HG03095 (cell line): ENCODE results near the gene SLC26A1.
"Not testable (repeated sequence)": the region's sequence is repeated elsewhere in the genome, so short reads cannot be mapped to it uniquely, and the experiment has no call there.

Source experiments
- ATAC-seq: cut with Tn5 transposase; IDR thresholded peaks from one replicate; pipeline ENCODE4 v1.9.1; 2021; ENCODE audit warnings: moderate library complexity; ENCODE audit not compliant: unreplicated experiment

Gene SLC26A1

GRCh38 chr4:955931-956381 is 37.2 kb downstream of the SLC26A1 start:
- ATAC-seq, result no peak

- ATAC-seq, result no peak
Observed at GRCh38 chr4:955161-955921, 37.9 kb downstream of the SLC26A1 start.

- no peak for ATAC-seq
Observed at GRCh38 chr4:954211-955020, 38.8 kb downstream of the SLC26A1 start.

- no peak for ATAC-seq
Observed at GRCh38 chr4:953574-953915, 39.7 kb downstream of the SLC26A1 start.

- no peak for ATAC-seq
Observed at GRCh38 chr4:952881-953573, 40.2 kb downstream of the SLC26A1 start.

GRCh38 chr4:951594-952468 is 41.4 kb downstream of the SLC26A1 start:
- ATAC-seq, result no peak

- ATAC-seq, result no peak
Observed at GRCh38 chr4:951186-951585, 42.0 kb downstream of the SLC26A1 start.

GRCh38 chr4:950136-951020 is 42.8 kb downstream of the SLC26A1 start:
- ATAC-seq, result no peak

- no peak for ATAC-seq
Observed at GRCh38 chr4:949656-950055, 43.5 kb downstream of the SLC26A1 start.

- no peak for ATAC-seq
Observed at GRCh38 chr4:948936-949300, 44.3 kb downstream of the SLC26A1 start.

- ATAC-seq, result no peak
Observed at GRCh38 chr4:948101-948935, 44.9 kb downstream of the SLC26A1 start.

- no peak for ATAC-seq
Observed at GRCh38 chr4:947491-947971, 45.7 kb downstream of the SLC26A1 start.

- ATAC-seq, result no peak
Observed at GRCh38 chr4:946517-947471, 46.4 kb downstream of the SLC26A1 start.

GRCh38 chr4:946103-946450 is 47.1 kb downstream of the SLC26A1 start:
- no peak for ATAC-seq

GRCh38 chr4:945274-946102 is 47.7 kb downstream of the SLC26A1 start:
- ATAC-seq, result no peak

- ATAC-seq, result not testable (repeated sequence)
Observed at GRCh38 chr4:939508-939907, 53.7 kb downstream of the SLC26A1 start.
